ENCODE measurements around the gene AHCTF1.
"Not testable (repeated sequence)": the region's sequence is repeated elsewhere in the genome, so short reads cannot be mapped to it uniquely, and the experiment has no call there.

AHCTF1 gene

DNA sequence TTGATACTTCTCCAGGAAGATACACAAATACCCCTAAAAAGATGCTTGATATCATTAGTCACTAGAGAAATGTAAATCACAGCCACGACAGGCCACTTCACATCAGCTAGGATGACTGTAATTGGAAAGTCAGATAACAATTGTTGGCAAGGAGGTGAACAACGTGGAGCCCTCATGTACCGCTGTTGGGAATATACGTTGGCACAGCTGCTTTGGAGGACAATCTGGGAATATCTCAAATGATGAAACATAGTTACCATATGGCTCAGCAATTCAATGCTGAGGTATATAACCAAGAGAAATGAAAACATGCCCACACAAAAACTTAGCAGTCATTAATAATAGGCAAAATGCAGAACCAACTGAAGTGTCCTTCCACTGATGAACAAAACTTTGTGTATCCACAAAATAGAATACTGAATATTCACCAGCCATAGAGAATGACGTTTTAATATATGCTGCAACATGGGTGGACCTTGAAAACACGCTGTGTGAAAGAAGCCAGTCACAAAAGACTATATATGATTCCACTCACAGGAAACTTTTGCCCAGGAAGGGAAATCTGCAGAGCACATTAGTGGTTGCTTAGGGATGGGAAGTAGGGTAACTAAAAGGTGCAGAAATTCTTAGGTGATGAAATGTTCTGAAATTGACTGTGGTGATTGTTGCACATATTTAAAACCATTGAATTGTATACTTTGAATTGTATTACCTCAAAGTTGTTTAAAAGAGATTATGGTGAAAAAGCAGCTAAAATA lies 95.4 kb downstream of the AHCTF1 start:
- no peak for DNase-seq

DNA sequence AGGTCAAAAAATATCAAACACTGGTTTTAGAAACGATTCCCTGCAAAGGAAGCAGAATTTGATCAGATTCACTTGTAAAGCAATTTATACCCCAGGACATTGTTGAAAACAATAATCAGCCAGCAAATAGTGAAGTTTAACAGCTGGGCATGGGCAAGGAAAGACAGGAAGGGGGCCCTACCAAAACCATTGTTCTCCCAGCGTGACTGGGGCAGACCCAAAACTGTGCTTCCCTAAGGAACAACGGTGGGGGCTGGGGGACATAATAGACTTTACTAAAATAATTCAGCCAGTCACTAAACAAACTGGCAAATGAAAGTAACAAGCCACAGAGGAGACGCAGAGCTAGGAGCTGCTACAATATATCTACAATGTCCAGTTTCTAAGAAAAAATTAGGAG lies 100.2 kb downstream of the AHCTF1 start:
- DNase-seq: no peak

DNA sequence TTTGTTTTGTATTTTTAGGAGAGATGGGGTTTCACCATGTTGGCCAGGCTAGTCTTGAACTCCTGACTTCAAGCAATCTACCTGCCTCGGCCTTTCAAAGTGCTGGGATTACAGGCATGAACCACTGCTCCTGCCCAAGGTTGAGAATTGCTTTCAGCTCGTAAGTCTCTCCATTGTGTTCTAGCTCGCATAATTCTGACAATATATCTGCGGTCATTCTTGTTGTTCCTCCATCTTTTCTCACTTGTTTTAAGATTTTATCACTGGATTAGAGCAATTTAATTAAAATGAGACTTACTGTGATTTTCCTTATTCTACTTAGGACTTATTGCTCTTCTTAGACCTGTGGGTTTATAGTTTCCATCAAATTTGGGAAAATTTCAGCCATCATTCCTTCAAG lies 102.9 kb downstream of the AHCTF1 start:
- no peak for DNase-seq

DNA sequence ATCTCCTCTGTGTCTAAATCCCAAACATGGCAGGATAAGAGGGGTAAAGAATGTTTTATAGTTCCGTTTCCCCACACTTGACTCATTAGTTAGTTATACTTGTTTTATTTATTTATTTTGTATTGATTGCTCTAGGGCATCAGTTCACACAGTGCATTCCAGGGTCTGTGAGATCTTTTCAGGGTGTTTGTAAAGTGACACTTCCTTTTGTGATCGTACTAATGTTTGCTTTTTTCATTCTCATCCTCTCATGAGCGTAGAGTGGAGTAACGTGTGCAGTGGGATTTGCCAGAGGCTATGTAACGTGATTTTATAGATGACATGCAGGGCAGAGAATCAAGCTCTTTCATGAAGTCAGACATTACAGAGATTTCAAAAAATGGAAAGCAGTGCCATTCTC lies 104.4 kb downstream of the AHCTF1 start:
- DNase-seq: no peak

DNA sequence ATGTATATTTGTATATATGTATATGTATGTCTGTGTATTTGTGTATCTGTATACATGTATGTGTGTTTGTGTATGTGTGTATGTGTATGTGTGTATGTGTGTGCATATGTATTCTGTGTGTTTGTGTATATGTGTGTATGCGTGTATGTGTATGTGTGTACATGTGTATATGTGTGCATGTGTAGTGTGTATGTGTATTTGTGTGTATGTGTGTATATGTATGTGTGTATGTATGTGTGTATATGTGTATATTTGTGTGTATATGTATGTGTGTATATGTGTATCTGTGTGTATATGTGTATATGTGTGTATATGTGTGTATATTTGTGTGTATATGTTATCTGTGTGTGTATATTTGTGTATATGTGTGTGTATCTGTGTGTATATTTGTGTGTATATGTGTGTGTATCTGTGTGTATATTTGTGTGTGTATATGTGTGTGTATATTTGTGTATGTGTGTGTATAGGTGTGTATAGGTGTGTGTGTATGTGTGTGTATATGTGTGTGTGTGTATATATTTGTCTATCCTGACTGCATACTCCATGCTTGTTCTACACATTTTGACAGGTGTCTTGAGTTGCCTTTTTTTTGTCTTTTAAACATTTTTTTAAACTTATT lies 106.1 kb downstream of the AHCTF1 start:
- DNase-seq: no peak

DNA sequence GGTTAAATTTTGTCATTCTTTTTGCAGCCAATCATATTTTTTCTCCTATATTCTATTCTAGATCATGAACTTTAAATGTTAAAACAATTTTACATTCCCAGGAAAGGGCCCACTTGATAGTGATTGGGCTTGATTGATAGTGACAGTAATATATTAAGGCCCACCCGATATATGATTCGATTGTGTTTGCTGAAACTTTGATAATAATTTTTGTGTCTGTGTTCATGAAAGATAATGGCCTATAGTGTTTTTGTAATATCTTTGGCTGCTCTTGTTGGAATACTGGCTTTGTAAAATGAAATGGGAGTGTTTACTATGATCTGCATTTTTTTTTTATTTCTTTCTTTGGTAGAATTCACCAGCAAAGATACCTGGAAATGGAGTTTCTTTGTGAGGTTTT lies 107.2 kb downstream of the AHCTF1 start:
- DNase-seq: no peak

DNA sequence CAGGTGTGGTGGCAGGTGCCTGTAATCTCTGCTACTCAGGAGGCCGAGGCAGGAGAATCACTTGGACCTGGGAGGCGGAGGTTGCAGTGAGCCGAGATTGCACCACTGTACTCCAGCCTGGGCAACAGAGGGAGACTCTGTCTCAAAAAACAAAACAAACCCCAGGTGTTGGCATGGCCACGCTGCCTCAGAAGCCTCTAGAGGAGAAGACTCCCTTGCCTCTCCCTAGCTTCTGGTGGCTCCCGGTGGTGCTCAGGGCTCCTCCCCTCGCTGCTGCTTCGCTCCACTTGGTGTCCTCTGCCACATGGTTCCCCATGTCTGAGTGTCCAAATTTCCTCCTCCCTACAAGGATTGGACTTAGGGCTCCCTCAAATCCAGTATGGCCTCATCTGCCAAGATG lies 109.6 kb downstream of the AHCTF1 start:
- DNase-seq: not testable (repeated sequence)

DNA sequence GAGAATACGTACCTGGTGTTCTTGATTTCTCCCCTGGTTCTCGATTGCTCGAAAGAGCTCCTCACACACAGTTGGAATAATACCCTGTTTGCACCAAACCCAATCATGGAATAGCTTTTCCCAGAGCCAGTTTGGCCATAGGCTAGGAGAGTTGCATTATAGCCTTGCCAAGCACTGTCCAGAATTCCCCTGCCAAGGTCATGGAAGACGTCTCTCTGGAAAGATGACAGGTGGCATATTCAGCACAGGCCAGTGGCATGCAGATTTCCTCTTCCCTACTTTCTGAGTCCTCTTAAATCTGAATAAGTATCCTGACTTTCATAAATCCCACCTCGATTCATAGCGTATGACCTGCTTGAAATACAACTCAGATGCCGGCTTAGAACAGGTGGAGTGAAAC lies 111.1 kb downstream of the AHCTF1 start:
- DNase-seq: no peak

DNA sequence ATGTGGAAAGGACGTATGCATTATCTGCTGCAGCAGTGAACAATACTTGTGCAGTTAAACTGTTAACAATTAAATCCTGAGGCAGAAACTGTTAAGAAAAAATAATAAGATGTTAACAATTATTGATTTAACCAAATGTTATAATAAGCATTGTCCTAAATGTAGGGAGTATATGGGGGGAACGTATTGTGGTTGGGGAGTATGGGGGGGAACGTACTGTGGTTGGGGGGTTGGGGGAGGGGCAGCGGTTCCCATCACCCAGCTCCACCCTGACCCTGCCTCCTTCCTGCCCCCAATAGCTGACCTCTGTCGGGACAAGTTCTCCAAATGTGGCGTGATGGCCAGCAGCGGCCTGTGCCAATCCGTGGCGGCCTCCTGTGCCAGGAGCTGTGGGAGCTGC lies 114.0 kb downstream of the AHCTF1 start:
- not testable (repeated sequence) for DNase-seq

DNA sequence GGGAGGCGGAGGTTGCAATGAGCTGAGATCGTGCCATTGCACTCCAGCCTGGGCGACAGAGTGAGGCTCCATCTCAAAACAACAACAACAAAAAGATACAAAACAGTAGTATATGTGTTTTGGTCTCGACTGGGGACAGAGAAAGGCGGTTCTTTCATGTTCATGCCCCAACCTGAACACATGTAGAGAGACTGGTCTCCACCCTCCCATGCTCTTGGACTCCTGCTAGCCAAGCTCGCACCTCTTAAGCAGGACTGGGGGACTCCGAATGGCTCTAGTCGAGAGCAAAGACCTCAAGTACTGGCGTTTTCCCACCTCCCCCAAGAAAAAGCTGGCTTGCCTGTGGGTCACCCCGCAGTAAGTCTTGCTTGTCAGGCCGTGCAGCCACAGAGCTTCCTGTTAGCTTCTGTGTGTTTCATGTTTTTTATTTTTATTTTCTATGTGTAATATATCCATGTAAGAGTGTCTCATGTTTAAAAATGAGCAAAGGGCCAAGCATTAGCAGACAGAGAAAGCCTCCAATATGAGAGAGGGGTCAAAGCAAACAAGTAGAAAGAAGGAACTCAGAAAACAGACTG lies 116.0 kb downstream of the AHCTF1 start:
- no peak for DNase-seq

DNA sequence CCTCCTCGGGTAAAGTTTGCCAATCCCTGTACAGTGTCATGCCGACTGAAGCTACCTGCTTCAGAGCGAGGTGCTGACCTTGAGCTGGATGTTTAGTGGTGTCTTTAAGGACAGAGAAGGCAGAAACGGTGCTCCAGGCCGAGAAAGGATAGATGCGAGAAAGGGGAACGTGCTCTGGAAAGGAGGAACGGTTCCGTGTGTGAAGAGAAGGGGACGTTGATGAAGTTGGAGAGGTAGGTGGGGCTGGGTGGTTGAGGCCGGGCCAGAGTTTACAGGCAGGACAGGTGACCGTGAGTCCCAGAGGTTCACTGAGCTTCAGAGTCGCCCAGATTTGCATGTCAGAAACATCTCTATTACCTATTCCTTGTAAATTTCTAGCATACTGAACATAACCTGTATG lies 116.9 kb downstream of the AHCTF1 start:
- no peak for DNase-seq

DNA sequence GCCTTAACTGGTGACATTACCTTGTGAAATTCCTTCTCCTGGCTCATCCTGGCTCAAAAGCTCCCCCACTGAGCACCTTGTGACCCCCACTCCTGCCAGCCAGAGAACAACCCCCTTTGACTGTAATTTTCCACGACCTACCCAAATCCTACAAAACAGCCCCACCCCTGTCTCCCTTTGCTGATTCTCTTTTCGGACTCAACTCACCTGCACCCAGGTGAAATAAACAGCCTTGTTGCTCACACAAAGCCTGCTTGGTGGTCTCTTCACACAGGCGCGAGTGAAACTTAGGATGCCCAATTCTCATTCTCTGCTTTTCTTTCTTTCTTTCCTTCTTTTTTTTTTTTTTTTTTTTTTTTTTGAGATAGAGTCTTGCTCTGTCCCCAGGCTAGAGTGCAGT lies 118.4 kb downstream of the AHCTF1 start:
- DNase-seq: not testable (repeated sequence)

DNA sequence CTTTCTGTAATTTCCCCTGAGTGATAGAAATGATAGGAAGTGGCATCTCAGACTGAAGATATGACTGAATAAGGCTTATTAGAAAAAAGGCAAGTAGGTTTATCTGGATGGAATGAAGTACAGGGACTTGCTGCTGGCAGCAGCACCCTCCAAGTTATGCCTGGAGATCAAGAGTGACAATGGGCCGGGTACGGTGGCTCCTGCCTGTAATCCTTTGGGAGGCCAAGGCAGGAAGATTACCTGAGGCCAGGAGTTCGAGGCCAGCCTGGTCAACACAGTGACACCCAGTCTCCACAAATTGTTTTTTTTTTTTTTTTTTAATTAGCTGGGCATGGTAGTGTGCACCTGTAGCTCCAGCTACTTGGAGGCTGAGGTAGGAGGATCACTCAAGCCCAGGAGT lies 119.8 kb downstream of the AHCTF1 start:
- no peak for DNase-seq

DNA sequence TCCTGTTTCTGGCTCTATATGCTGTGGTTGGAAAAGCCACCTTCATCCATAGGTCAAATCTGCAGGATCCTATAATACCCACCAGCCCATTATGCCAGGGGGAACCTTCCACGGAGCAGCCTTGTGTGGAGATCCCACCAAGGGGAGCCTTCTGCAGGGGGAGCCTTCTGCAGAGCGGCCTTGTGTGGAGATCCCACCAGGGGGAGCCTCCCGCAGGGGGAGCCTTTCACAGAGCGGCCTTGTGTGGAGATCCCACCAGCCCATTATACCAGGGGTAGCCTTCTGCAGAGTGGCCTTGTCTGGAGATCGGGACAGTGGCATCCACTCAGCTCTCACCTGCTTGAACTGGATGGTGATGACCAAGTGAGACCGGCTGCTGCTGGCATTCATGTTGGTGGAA lies 122.3 kb downstream of the AHCTF1 start:
- no peak for DNase-seq

DNA sequence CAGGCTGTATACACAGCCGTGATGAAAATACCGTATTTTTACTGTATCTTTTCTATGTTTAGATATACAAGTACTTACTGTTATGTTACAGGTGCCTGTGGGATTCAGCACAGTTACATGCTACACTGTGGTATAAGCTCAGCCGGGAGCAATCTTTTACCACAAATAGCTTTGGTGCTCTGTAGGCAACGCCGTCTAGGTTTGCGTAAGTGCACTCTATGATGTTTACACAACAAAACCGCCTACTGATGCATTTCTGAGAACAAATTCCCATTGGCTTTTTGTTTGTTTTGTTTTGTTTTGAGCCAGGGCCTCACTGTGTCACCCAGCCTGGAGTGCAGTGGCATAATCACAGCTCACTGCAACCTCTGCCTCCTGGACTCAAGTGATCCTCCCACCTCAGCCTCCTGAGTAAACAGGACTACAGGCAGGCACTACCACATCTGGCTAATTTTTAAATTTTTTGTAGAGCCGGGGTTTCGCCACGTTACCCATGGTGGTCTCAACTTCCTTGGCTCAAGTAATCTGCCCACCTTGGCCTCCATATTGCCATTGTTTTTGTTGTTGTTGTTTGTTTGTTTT lies 126.5 kb downstream of the AHCTF1 start:
- DNase-seq: no peak

DNA sequence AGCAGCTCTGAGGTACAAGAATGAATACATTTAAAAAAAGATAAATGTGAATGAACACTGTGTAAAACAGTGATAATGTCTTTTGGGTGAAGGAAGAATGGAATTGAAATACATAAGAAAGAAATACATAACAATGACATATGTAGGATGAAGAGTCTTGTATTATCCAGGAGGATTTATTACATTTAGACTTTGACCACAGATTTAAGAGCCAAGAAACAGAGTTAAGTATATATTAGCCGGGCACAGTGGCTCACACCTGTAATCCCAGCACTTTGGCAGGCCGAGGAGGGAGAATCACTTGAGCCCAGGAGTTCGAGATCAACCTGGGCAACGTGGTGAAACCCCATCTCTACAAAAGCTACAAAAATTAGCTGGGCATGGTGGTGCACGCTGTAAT lies 127.9 kb downstream of the AHCTF1 start:
- no peak for DNase-seq

DNA sequence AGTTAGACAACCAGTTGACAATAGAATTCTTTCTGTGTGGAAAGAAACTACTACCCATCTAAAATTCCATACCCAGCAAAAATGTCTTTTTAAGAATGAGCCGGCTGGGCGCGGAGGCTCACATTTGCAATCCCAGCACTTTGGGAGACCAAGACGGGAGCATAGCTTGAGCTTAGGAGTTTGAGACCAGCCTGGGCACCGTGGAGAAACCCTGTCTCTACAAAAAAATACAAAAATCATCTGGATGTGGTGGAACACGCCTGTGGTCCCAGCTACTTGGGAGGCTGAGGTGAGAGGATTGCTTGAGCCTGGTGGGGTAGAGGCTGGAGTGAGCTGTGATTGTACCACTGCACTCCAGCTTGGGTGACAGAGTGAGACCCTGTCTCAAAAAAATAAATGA lies 128.4 kb downstream of the AHCTF1 start:
- no peak for DNase-seq

DNA sequence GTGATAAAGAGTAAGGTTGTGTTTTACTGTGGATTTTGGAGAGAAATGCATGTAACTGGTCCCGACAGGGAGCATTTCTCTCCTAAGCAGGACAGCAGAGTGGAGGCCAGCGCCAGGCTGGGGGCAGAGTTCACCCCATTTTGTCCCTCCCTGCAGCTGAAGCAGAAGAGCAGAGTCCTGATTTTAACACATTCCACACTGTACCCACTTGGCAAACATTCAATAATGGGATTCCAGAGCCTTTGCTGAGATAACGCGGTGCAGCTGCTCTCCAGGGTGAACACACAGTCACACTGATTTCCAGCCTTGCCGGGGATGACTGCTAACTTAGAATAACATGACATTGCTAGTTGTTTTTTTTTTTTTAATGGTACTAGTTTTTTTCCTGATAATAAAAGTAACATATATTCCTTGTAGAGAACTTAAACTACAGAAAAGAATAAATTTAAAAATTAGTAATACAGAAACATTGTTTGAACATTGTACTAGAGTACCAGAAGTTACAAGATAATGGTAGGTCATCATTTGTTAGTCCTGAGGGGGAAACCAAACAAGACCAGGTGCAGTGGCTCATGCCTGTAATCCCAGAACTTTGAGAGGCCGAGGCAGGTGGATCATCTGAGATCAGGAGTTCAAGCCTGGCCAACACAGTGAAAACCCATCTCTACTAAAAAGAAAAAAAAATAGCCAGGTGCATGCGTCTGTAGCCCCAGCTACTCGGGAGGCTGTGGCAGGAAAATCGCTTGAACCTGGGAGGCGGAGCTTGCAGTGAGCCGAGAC lies 130.3 kb downstream of the AHCTF1 start:
- DNase-seq: no peak

DNA sequence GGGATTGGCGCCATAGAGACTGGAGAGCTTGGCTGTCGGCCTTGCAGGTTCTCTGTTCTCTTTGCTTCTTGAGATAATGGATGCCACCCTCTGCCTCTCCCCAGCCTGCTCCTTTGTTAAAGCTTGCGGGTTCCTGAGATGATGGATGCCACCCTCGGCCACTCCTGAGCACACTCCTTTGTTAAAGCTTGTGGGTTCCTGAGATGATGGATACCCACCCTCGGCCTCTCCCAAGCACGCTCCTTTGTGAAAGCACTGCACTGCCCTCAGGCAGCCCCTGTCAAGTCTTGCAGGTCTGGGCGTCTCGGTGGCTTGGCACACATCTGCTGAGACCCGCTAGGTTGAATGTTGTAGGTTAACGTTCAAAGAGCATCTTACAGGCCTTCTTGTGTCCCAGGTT lies 131.0 kb downstream of the AHCTF1 start:
- no peak for DNase-seq

DNA sequence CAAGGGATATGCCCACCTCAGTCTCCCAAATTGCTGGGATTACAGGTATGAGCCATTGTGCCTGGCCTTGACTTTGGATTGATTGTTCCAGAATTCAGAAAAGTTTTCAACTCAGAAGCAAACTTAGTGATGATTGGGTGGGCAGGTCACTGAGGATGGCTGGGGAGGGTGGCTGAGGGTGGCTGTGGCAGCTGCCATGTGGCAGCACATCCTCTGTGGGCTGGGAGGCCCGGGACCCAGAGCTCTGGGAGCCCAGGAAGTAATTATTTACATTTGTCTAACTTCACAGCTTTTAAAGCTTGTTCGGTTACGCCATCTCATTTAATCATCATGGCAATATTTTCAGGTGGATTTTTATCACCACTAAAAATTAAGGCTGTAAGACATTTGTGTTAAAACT lies 131.4 kb downstream of the AHCTF1 start:
- DNase-seq: no peak

DNA sequence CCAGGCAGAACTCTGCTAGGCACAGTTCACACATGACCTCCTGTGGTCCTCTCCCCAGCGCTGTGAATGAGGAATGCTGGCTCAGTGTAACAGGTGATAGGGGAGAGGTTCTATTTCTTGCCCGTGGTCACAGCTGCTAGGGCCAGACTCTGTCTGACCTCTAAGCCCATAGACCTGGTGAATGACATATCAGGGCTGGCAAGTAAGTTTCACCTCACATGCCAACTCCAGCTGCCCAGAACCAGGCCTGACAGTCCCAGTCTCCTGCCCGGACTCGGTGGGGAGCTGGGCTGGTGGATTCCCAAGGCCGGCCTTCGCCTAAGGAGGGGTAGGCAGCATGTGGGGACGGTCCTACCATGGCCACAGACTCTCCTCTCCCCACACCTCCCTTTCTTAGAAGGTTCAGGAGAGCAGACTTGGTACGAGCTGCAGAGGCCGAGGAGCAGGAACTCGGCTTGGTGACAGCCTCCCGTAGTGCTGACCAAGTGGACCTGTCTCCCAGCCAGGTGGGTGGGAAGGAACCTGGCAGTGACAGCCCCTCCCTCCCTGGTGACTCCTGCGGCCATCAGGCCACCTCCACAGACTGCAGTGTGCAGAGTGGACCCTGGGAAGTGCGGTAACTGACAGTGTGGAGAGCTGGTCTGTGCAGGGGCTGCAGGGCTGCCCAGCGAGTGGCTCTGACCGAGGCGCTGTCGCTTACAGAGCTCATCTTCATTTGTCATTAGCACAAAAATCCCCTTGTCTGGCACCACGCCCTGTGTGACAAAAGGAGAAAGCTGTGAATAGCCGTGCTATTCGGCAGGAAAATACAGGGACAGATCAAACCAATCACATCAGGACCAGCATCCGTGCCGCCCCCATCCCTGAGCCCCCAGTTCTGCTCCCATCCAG lies 132.9 kb downstream of the AHCTF1 start:
- DNase-seq: no peak

DNA sequence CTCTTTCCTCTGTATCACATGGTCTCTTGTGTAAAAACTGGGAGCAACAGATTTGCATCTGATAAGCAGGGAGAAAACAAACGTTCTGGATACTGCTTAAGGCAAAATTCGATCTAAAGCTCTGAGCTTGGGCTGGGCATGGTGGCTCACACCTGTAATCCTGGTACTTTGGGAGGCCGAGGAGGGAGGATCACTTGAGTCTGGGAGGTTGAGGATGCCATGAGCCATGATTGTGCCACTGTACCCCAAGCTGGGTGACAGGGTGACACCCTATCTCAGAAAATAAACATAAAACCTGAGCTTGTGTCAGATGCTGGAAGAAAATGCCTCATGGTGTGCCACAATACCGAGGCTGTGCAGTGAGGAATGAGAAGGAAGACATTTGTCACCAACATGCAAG lies 133.6 kb downstream of the AHCTF1 start:
- no peak for DNase-seq
